H1 (cell line): ENCODE results near the gene MICU1.

ENCODE experiments used
- POLR2A ChIP-seq, 2 experiments: IDR thresholded peaks; 1 replicate in 1 of 2; 2 replicates in 1 of 2; pipeline ENCODE4 v1.6.1; 2011; ENCODE audit warnings: low read depth in 2 of 2, low read length in 2 of 2, mild to moderate bottlenecking in 2 of 2; ENCODE audit errors: control extremely low read depth in 1 of 2
- TF ChIP-seq, protein P1 (sequence below), 3 experiments: IDR thresholded peaks; 1 replicate in 2 of 3; 2 replicates in 1 of 3; pipeline versions ENCODE4 v1.5.1 to v1.6.1; 2011; ENCODE audit warnings: low read length in 3 of 3, mild to moderate bottlenecking in 3 of 3, inconsistent platforms in 2 of 3, low read depth in 1 of 3, moderate library complexity in 1 of 3; ENCODE audit not compliant: insufficient read depth in 1 of 3; ENCODE audit errors: control extremely low read depth in 1 of 3
- TF ChIP-seq, protein P2 (sequence below): IDR thresholded peaks from 2 replicates; pipeline ENCODE4 v1.6.1; 2012; ENCODE audit warnings: inconsistent platforms

- TF ChIP-seq, protein P1, sequence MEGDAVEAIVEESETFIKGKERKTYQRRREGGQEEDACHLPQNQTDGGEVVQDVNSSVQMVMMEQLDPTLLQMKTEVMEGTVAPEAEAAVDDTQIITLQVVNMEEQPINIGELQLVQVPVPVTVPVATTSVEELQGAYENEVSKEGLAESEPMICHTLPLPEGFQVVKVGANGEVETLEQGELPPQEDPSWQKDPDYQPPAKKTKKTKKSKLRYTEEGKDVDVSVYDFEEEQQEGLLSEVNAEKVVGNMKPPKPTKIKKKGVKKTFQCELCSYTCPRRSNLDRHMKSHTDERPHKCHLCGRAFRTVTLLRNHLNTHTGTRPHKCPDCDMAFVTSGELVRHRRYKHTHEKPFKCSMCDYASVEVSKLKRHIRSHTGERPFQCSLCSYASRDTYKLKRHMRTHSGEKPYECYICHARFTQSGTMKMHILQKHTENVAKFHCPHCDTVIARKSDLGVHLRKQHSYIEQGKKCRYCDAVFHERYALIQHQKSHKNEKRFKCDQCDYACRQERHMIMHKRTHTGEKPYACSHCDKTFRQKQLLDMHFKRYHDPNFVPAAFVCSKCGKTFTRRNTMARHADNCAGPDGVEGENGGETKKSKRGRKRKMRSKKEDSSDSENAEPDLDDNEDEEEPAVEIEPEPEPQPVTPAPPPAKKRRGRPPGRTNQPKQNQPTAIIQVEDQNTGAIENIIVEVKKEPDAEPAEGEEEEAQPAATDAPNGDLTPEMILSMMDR (IDR thresholded peaks at IDR 0.05; ENCODE audit: control extremely low read depth in 1 of 3, insufficient read depth in 1 of 3, low read depth in 1 of 3, low read length in 3 of 3): no peak
- no peak for TF ChIP-seq POLR2A (IDR thresholded peaks at IDR 0.05; ENCODE audit: control extremely low read depth in 1 of 2, low read depth in 2 of 2, low read length in 2 of 2)
- TF ChIP-seq, protein P2, sequence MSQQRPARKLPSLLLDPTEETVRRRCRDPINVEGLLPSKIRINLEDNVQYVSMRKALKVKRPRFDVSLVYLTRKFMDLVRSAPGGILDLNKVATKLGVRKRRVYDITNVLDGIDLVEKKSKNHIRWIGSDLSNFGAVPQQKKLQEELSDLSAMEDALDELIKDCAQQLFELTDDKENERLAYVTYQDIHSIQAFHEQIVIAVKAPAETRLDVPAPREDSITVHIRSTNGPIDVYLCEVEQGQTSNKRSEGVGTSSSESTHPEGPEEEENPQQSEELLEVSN: no peak
Measured at GRCh38 chr10:72370201-72370722, 255.6 kb downstream of the MICU1 start.
